HG03460 (cell line): Measurements from ENCODE around the gene TRAPPC6A.
A peak's percentile ranks its signal among the peaks of the same experiment; 100 is the strongest.

Source experiments
- ATAC-seq: cut with Tn5 transposase; IDR thresholded peaks from one replicate; pipeline ENCODE4 v1.9.1; 2021; ENCODE audit not compliant: unreplicated experiment

Gene TRAPPC6A, protein sequence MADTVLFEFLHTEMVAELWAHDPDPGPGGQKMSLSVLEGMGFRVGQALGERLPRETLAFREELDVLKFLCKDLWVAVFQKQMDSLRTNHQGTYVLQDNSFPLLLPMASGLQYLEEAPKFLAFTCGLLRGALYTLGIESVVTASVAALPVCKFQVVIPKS

DNA sequence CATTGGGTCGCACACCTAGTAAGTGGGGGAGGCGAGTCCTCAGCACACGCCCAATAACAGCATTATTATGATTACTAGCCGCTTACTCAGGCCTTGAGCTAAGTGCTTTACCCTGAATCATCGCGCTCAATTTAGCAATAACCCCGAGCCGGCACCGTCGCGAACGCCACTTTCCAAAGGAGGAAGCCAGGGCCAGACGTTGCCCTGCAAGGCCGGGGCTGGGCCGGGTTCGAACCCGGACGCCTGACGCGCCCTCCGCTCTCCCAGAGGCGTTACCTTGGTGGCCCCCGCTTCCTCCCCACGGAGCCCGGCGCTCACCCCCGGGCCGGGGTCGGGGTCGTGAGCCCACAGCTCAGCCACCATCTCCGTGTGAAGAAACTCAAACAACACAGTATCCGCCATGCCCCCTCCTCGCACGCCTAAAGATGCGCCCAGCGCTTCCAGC, at the start of gene TRAPPC6A:
Gene TRAPPC6A, minus strand, starts transcription at position 421 of the 445 bp plus-strand sequence. Its CDS starts 19 bp downstream, at position 402.
- peak; percentile 1 for ATAC-seq

DNA sequence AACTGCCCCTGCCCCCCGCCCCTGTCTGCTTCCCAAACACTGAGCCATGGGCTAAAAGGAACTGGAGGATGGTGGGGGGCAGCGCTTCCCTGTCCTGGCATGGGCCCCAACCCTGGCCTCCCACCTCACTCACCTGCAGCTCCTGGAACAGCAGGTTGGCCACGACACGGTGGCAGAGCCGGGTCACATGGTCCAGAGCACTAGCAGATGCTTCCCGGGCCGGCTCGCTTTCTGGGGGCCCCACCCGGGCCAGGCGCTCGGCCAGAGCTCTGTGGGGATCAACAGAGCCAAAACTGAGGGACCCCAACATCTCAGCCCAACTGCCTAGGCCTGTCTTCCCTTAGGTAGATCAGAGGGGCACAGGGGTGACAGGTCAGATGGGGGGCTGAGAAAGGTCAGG, 46.6 kb upstream of the TRAPPC6A start:
- no peak for ATAC-seq

DNA sequence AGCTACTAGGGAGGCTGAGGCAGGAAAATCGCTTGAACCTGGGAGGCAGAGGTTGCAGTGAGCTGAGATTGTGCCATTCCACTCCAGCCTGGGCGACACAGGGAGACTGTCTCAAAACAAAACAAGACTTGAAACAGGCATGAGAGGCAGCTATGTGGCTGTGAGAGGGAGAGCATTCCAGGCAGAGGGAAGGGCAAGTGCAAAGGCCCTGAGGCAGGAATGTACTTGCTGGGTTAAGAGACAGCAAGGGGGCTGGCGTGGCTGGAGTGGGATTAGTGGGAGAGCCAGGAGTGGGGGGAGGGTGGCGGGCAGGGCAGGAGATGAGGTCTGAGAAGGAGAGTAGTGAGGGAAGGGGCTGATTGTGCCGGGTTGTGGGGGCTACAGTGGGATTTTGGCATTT, 45.8 kb upstream of the TRAPPC6A start:
- no peak for ATAC-seq

DNA sequence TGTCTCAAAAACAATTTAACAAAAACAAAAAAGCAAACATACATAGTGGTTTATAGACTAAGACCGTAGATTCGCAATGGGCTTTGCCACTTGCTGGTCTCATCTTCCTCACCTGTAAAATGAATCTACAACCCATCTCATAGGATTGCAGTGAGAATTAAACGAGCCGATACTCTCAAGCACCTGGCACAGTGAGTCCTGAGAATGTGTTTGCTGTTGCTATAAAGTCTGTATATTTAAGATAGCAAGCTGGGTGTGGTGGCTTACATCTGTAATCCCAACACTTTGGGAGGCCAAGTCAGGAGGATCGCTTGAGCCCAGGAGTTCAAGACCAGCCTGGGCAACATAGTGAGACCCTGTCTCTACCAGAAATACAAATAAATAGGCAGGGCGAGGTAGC, 44.7 kb upstream of the TRAPPC6A start:
- no peak for ATAC-seq

DNA sequence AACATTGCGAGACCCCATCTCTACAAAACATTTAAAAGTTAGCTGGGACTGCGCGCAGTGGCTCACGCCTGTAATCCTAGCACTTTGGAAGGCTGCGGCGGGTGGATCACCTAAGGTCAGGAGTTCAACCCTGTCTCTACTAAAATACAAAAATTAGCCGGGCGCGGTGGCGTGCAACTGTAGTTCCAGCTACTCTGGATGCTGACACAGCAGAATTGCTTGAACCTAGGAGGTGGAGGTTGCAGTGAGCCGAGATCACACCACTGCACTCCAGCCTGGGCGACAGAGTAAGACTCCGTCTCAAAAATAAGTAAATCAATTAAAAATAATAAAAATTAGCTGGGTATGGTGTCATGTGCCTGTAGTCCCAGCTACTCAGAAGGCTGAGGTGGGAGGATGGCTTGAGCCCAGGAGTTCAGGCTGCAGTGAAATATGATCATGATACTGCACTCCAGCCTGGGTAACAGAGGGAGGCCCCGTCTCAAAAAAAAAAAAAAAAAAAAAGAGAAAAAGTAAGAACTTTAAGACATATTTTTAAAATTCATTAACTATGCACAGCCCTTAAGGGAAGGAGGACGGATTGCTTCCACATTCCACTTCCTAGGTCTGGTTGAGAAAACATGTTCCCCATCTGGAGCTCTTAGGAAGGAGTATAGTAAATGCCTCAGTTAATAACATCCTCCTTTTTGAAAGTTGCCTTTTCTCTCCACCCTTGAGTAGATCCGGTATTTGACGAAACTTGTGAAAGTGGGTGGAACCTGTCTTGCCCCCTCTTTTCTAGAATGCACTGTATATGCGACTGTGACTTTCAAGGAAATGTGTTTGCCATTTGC, 41.1 kb upstream of the TRAPPC6A start:
- no peak for ATAC-seq

DNA sequence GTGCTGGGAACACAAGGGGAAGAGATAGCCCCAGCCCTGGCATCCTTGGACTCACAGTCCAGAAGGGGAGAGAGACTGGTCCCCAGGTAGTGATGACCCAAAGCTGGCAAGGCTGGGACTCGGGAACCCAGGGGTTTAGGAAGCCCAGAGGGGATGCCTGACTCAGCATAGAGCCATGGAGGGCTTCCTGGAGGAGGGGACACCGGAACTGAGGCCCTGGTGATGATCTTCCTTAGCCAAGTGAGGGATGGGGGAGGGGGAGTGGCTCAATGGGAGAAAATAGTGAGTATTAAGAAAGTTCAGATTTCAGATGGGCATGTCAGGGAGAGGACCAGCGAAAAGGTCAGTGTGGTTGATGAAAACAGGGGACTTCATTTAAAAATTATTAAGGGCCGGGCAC, 40.4 kb upstream of the TRAPPC6A start:
- no peak for ATAC-seq

DNA sequence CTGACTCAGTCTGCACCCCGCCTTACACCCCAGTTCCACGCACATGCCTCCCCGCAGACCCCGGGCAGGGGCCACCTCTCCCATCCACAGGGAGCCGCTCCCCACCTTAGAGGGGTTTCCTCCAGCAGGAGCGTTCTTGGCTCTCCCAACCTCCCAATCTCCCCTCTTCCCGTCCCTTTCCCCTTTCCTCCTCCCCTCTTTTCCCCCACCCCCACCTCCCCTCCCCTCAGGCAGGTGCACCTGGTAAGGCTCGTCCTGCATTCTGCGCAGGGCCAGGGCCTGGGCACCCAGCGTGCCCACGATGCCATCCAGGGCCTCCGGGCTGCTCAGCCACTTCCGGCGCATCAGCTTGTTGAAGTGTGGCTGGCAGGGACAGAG, 39.9 kb upstream of the TRAPPC6A start:
- ATAC-seq, result no peak

DNA sequence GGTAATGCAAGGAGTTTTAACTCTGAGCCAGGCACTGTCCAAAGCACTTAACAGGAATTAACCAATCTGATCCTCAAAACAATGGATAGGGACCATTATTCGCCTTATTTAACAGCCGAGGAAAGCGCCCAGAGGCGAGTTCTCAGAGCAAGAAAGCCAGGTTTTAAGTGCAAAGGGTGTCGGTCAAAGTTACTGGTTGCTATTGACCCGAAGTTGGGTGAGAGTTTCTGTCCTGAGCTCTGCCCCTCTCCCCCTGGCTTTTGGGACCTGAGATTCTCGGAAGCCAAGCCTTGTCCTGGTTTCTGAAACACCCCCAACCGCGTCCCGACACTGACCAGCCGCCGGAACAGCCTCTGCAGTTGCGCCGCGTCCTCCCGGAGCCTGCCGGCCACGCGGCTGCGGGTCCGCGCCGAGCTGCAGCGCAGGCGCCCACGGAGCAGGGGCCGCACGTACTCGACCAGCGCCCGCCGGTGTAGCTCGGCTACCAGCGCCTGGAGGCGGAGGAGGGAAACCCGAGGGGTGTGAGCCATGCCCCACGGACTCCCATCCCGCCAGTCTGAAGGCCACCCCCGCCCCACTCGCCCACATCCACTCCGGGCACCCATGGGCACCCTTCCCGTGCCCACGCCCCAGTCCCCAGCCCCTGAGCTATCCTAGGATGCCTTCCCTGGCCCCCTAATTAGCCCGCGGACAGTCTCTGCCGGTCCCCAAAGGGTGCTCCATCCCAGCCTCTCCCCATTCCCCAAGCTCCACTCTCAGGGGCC, 39.3 kb upstream of the TRAPPC6A start:
- ATAC-seq, result no peak

DNA sequence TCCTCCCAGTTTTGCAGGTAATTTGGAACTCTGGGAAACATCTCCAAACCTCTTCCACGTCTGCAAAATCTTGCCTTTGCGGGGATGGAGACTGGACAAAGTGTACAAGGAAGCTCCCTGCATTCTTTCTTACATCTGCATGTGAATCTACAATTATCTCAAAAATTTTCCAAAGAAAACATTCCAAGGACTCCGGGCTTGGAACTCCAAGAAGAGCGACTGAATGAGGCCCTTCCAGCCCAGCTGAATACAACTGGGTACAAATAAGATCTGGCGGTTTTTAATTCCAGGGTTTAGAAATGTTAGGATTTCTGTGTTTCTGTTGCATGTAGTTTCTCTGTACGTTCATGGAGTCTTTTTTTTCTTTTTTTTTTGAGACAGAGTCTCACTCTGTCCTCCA, 38.6 kb upstream of the TRAPPC6A start:
- ATAC-seq, result no peak

DNA sequence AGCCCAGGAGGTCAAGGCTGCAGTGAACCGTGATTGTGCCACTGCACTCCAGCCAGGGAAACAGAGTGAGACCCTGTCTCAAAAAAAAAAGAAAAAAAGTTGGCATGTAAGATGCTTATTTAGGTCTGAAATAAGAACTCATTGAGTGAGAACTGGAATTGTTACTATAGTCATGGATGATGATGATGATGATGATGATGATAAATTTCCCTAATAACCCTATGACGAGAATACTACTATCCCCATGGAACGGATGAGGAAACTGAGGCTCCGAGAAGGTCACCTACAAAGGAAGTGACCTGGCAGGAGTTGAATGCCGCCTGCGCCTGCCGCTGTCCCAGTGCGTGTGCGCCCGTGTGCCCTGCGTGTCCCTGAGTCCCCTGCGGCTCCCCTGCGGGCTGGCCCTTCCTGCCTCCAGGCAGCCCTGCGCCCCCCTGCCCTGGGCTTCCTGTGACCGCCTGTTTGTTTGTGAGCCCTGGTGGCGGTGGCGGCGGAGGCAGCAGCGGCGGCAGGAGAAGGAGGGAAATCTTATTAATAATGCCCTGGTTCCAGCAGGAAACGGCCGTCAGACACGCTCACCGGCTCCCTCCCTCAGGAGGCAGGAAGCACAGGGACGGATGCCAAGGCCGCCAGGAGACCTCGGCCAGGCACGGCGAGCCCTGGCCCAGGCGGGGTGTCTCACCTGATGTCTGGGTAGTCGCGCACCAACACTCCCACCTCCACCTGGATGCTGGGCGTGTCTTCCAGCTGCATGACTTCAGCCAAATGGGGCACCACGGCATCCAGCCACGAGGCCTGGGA, 37.6 kb upstream of the TRAPPC6A start:
- no peak for ATAC-seq

DNA sequence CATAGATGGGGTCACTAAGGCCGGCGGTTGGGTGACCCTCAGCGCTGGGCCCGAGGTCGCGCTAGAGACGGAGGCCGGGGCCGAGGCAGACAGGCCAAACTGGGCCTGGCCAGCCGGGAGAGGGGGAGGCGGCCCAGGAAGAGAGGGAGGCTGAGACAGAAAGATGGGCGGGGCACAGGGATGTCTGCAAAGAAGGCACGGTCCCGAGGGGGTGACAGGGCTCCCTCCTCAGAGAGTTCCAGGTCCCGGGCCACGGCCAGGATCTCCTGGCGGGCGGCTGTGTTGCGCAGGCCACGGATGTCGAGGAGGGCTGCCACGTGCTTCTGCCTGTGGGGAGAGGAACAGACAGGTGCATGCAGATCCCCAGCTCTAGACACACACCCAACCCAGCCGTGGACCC, 35.0 kb upstream of the TRAPPC6A start:
- no peak for ATAC-seq

DNA sequence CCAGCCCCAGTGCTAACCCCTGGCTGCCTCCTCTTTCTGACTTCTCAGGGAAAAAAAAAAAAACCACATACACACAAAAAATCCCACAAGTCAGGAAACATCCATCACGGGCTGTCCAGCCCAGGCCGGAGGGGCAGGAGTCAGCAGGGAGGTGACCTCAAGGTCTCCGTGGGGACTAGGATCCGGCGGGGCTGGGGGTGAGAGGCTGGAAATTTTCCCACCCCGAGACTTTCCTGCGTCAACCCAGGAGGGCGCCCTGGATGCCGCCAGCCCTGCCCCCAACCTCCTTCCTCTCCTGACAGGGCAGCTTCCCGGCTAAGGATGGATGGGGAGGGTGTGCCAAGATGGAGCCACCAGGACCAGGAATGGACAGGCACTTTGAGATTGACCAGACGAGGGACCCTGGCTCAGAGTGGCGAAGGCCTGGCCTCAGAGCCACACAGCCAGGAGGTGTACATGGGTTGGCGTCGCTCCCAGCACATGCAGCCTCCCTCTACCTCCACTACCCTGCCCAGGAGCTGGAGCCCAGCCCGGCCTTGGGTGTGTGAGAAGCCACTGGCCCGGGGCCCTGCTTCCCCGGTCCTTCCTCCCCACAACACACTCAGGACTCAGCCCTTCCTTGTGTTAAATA, 33.8 kb upstream of the TRAPPC6A start:
- no peak for ATAC-seq

DNA sequence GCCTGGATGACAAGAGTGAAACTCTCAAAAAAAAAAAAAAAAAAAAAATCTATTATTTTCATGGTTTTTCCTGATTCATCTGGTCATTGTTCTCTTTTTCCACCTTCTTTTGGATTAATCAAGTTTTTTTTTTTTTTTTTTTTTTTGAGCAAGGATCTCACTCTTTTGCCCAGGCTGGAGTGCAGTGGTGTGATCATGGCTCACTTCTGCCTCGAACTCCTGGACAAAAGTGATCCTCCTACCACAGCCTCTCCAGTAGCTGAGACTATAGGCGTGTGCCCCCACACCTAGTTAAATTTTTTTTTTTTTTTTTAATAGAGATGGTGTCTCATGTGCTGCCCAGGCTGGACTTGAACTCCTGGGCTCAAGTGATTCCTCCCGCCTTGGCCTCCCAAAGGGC, 28.3 kb upstream of the TRAPPC6A start:
- no peak for ATAC-seq

DNA sequence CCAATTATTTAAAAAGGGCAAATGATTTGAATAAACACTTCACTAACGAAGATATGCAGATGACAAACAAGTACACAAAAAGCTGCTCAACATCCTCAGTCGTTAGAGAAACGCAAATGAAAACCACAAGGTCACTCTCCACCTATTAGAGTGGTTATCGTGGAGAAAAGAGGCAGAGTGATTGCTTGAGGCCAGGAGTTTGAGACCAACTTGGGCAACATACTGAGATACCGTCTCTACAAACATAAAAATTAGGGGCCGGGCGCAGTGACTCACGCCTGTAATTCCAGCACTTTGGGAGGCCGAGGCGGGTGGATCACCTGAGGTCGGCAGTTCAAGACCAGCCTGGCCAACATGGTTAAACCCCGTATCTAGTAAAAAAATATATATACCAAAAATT, 27.8 kb upstream of the TRAPPC6A start:
- no peak for ATAC-seq

DNA sequence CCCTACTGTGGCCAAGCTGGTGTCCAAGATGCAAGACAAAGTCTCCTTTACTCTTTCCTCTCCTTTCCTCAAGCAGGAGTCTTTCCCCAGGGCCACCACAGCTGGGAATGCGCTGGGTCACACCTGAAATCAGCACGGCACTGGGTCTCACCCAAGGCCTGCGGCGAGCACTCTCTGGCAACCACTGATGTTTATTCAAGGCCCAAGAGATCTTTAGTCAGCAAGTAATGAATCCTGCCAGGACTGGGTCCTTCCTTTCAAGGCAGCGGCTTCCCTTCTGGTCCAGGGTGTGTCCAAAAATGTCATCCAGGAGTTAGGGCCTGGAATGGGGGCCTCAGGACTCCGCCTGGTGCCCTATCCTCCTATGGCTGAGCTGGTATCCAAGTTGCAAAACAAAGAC, 24.6 kb upstream of the TRAPPC6A start:
- no peak for ATAC-seq

DNA sequence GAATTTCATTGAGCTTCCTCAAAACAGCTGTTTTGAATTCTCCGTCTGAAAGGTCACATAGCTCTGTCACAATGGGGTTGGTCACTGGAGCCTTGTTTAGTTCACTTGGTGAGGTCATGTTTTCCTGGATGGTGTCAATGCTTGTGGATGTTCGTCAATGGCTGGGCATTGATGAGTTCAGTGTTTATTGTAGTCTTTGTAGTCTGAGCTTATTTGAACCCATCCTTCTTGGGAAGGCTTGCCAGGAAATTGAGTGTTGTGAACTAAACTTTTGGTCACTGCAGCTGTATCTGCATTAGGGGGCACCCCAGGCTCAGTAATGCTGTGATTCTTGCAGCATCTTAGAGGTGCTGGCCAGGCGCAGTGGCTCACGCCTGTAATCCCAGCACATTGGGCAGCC, 22.5 kb upstream of the TRAPPC6A start:
- ATAC-seq, result no peak

DNA sequence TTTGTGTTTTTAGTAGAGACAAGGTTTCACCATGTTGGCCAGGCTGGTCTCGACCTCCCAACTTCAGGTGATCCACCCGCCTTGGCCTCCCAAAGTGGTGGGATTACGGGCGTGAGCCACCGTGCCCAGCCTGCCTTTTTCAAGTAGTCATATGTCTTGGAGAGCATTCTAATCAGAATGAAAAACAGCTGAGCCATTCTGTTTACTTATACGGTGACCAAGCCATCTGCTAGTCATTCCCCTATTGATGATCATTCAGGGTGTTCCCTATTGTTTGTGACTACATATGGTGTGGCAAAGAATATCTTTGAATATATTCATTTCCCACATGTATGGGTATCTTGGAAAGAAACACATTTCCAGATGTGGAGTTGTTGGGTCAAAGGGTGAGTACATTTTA, 17.7 kb upstream of the TRAPPC6A start:
- no peak for ATAC-seq

DNA sequence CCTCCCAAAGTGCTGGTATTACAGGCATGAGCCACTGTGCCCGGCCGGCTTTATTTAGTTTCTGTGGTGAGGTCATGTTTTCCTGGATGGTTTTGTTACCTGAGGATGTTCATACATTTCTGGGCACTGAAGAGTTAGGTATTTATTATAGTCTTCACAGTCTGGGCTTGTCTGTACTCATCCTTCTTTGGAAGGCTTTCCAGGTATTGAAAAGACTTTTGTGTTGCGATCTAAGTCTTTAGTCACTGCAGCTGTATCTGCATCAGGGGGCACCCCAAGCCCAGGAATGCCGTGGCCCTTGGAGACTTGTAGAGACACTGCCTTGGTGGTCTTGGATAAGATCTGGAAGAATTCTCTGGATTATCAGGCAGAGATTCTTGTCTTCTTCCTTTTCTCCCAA, 13.3 kb upstream of the TRAPPC6A start:
- ATAC-seq, result no peak

DNA sequence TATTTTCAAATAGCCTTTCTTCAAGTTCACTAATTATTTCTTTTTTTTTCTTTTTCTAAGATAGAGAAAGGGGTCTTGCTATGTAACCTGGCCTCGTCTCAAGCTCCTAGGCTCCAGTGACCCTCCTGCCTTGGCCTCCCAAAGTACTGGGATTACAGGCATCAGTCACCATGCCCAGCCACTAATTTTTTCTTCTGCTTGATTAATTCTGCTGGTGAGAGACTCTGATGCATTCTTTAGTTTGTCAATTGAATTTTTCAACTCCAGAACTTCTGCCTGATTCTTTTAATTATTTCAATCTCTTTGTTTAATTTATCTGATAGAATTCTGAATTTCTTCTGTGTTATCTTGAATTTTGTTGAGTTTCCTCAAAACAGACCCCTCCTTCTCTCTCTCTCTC, 11.9 kb upstream of the TRAPPC6A start:
- ATAC-seq, result no peak

DNA sequence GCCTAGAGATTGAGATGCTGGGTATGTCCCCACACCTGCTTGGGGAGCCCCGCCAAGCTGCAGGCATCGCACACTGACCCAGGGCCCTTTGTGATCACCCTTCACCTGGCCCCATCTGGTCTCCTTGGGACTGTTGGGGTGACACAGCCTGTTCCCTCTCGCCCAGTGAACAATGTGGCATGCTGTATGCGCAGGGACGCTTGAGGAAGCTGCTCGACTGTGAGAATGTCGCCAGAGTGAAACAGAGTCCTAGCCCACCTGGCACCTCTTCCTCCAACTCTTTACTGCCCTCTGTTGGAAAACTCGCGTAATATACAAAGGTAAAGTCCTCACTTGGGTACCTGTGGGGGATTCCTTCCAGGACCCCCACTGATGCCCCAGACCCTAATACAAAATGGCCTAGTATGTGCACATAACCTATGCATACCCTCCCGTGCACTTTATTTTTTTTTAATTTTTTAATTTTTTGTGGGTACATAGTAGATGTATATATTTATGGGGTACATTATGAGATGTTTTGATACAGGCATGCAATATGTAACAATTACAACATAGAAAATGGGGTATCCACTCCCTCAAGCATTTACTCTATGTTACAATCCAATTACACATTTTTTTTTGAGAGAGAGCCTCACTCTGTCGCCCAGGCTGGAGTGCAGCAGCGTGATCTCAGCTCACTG, 9.5 kb upstream of the TRAPPC6A start:
- no peak for ATAC-seq
